H9 (cell line): Measurements from ENCODE around the gene NADK. TPM values are rescaled to one million over a fixed set of nuclear protein-coding genes. Genes with fewer than 3 reads are reported as not detected.

Experiments used
- DNase-seq: peaks from one replicate; pipeline ENCODE4 v3.0.0-alpha.2; 2017
- H2AFZ ChIP-seq: one replicate; pipeline ENCODE4 v1.6.1; 2013; ENCODE audit warnings: mild to moderate bottlenecking, low read length, control low read depth, moderate library complexity
- H2AK5ac ChIP-seq: 2 replicates; pipeline ENCODE4 v1.6.1; 2013; ENCODE audit warnings: low read length, control low read depth, mixed read lengths; ENCODE audit not compliant: insufficient read length
- H2BK120ac ChIP-seq: one replicate; pipeline ENCODE4 v1.6.1; 2013; ENCODE audit warnings: low read depth, mild to moderate bottlenecking, low read length, control low read depth, inconsistent platforms; ENCODE audit not compliant: poor library complexity, severe bottlenecking
- H2BK12ac ChIP-seq: 2 replicates; pipeline ENCODE4 v1.6.1; 2013; ENCODE audit warnings: low read length, control low read depth, mixed read lengths, low read depth; ENCODE audit not compliant: insufficient read length
- H2BK15ac ChIP-seq: 2 replicates; pipeline ENCODE4 v1.6.1; 2013; ENCODE audit warnings: low read depth, low read length, control low read depth
- H2BK20ac ChIP-seq: one replicate; pipeline ENCODE4 v1.6.1; 2013; ENCODE audit warnings: low read depth, mild to moderate bottlenecking, low read length, control low read depth, inconsistent platforms; ENCODE audit not compliant: poor library complexity, severe bottlenecking
- H2BK5ac ChIP-seq: 2 replicates; pipeline ENCODE4 v1.6.1; 2013; ENCODE audit warnings: low read length, control low read depth, mixed read lengths; ENCODE audit not compliant: insufficient read length
- H3K14ac ChIP-seq: 2 replicates; pipeline ENCODE4 v1.6.1; 2013; ENCODE audit warnings: low read length, control low read depth; ENCODE audit not compliant: insufficient read depth
- H3K18ac ChIP-seq: 2 replicates; pipeline ENCODE4 v1.6.1; 2013; ENCODE audit warnings: low read depth, mild to moderate bottlenecking, mixed read lengths, low read length, control low read depth; ENCODE audit not compliant: insufficient read length
- H3K23ac ChIP-seq: 2 replicates; pipeline ENCODE4 v1.6.1; 2013; ENCODE audit warnings: low read length, control low read depth, mixed read lengths, low read depth; ENCODE audit not compliant: insufficient read length
- H3K23me2 ChIP-seq: 2 replicates; pipeline ENCODE4 v1.6.1; 2013; ENCODE audit warnings: low read depth, mild to moderate bottlenecking, mixed read lengths, low read length, control low read depth; ENCODE audit not compliant: insufficient read length, poor library complexity, severe bottlenecking
- H3K27ac ChIP-seq: 2 replicates; pipeline ENCODE4 v1.5.1; 2013; ENCODE audit warnings: low read length, control low read depth, mixed read lengths, low read depth; ENCODE audit not compliant: insufficient read length
- H3K27me3 ChIP-seq: 2 replicates; pipeline ENCODE4 v1.6.1; 2013; ENCODE audit warnings: low read length, control low read depth, inconsistent platforms; ENCODE audit not compliant: insufficient read depth
- H3K4ac ChIP-seq: 2 replicates; pipeline ENCODE4 v1.6.1; 2013; ENCODE audit warnings: low read depth, mild to moderate bottlenecking, control low read depth, inconsistent platforms, low read length, moderate library complexity
- H3K4me1 ChIP-seq: 2 replicates; pipeline ENCODE4 v1.6.1; 2013; ENCODE audit warnings: low read length, control low read depth, inconsistent platforms; ENCODE audit not compliant: insufficient read depth
- H3K4me2 ChIP-seq: 2 replicates; pipeline ENCODE4 v1.6.1; 2013; ENCODE audit warnings: low read length, control low read depth, mixed read lengths; ENCODE audit not compliant: insufficient read length, insufficient read depth
- H3K56ac ChIP-seq: 2 replicates; pipeline ENCODE4 v1.6.1; 2013; ENCODE audit warnings: low read depth, mild to moderate bottlenecking, mixed read lengths, low read length, control low read depth; ENCODE audit not compliant: insufficient read length
- H3K79me1 ChIP-seq: 2 replicates; pipeline ENCODE4 v1.6.1; 2013; ENCODE audit warnings: low read depth, mild to moderate bottlenecking, moderate library complexity, low read length, control low read depth, inconsistent platforms; ENCODE audit not compliant: insufficient read depth, poor library complexity, severe bottlenecking
- H3K79me2 ChIP-seq: 2 replicates; pipeline ENCODE4 v1.6.1; 2013; ENCODE audit warnings: low read length, control low read depth, inconsistent platforms; ENCODE audit not compliant: insufficient read depth
- H3K9ac ChIP-seq: 2 replicates; pipeline ENCODE4 v1.6.1; 2013; ENCODE audit warnings: low read length, control low read depth, mixed read lengths; ENCODE audit not compliant: insufficient read length; ENCODE audit errors: extremely low read depth
- H3K9me3 ChIP-seq: one replicate; pipeline ENCODE4 v1.6.1; 2013; ENCODE audit warnings: low read depth, low read length, inconsistent platforms; ENCODE audit not compliant: control insufficient read depth
- H3T11ph ChIP-seq: one replicate; pipeline ENCODE4 v1.6.1; 2013; ENCODE audit warnings: mild to moderate bottlenecking, low read length, control low read depth, inconsistent platforms
- H4K20me1 ChIP-seq: one replicate; pipeline ENCODE4 v1.6.1; 2013; ENCODE audit not compliant: control insufficient read depth, insufficient read length, insufficient read depth
- H4K5ac ChIP-seq: 2 replicates; pipeline ENCODE4 v1.6.1; 2013; ENCODE audit warnings: low read depth, mild to moderate bottlenecking, mixed read lengths, low read length, control low read depth; ENCODE audit not compliant: insufficient read length
- H4K8ac ChIP-seq: replicated peaks from 2 replicates; pipeline ENCODE4 v1.6.1; 2013; ENCODE audit warnings: low read length, control low read depth, mixed read lengths, low read depth; ENCODE audit not compliant: insufficient read length
- H4K91ac ChIP-seq: 2 replicates; pipeline ENCODE4 v1.6.1; 2013; ENCODE audit warnings: low read depth, mild to moderate bottlenecking, moderate library complexity, mixed read lengths, low read length, control low read depth; ENCODE audit not compliant: insufficient read length
- H3K27ac Mint-ChIP-seq, 3 experiments: 2 replicates in 2 of 3; 3 replicates in 1 of 3; pipeline ENCODE4 v1.8.0; 2020 to 2021; ENCODE audit warnings: mixed read lengths in 3 of 3, mild to moderate bottlenecking in 1 of 3, moderate library complexity in 1 of 3
- H3K27me3 Mint-ChIP-seq: 2 replicates; pipeline ENCODE4 v1.8.0; 2021; ENCODE audit warnings: low read depth, mild to moderate bottlenecking, moderate library complexity, mixed read lengths
- H3K36me3 Mint-ChIP-seq, 3 experiments: 2 replicates in 2 of 3; 3 replicates in 1 of 3; pipeline ENCODE4 v1.8.0; 2020 to 2021; ENCODE audit warnings: low read depth in 3 of 3, mixed read lengths in 3 of 3; ENCODE audit not compliant: insufficient read depth in 1 of 3
- H3K4me1 Mint-ChIP-seq, 2 experiments: 2 replicates each; pipeline ENCODE4 v1.8.0; 2020; ENCODE audit warnings: mixed read lengths in 2 of 2
- H3K4me3 Mint-ChIP-seq, 2 experiments: 2 replicates in 1 of 2; 3 replicates in 1 of 2; pipeline ENCODE4 v1.8.0; 2020 to 2021; ENCODE audit warnings: mild to moderate bottlenecking in 2 of 2, mixed read lengths in 2 of 2, moderate library complexity in 1 of 2
- H3K9me3 Mint-ChIP-seq, 2 experiments: 2 replicates in 1 of 2; 3 replicates in 1 of 2; pipeline ENCODE4 v1.8.0; 2020; ENCODE audit warnings: mild to moderate bottlenecking in 2 of 2, mixed read lengths in 2 of 2, moderate library complexity in 1 of 2
- WGBS: extraction: QIAGEN DNeasy Blood & Tissue Kit; methylation state at CpG from one replicate; pipeline ENCODE4 v1.1.7; 2013; ENCODE audit warnings: missing lambda C conversion rate, low lambda C conversion rate, mixed read lengths; ENCODE audit not compliant: insufficient read length; ENCODE audit errors: extremely low coverage; 5-methylcytosine and 5-hydroxymethylcytosine counted together
- total RNA-seq: library from RNA; stranded (reverse); gene quantifications from 2 replicates; pipeline ENCODE4 v1.2.1, GENCODE V29; 2021
- TF ChIP-seq, protein P1 (sequence below): fragments of 200-600 bp; sonication (generic); conservative IDR thresholded peaks from 3 replicates; pipeline ENCODE4 v1.8.0; 2021; ENCODE audit warnings: antibody characterized with exemption, mild to moderate bottlenecking

Gene NADK
- total RNA-seq, 1 experiment from 2014 or later, result 105 TPM

DNA sequence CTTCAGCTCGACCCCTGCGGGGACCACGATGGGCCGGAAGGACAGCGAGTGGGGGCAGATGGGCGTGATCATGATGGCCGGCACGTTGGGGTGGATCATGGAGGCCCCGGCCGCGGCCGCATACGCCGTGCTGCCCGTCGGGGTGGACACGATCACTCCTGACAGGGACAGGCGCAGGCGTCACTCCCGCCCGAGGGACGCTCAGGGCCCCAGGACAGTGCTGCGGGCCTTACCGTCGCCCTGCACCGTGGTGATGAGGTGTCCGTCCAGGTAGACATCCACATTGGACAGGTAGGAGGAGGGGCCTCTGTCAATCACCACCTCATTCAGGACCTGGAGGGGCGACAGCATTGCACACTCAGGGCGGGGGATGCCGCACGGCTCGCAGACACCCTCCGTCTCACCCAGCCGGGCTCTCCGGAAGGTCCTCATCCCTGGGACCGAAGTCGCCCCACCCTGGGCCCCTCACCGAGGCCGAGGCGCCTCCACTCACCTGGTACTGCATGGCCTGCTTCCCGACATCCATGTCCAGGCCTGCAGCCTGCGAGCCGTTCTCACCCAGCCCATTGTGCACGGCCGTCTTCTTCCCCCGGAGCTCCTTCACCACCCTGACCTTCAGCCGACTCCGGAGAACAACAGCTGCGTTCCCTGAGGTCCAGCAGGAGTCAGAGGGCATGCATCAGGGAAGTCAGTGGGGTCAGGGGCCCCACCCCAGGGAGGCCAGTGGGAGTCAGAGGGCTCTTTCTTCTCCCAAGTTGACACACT is 24.0 kb downstream of the NADK start:
- H2AFZ ChIP-seq, result no peak overlapping the region
- no peak overlapping the region for H3T11ph ChIP-seq
- H4K8ac ChIP-seq, result no peak overlapping the region
- H2BK12ac ChIP-seq, result no peak overlapping the region
- no peaks in the 10 kb centered on the region for H3K9me3 ChIP-seq
- H3K56ac ChIP-seq, result no peak overlapping the region
- H4K91ac ChIP-seq, result no peak overlapping the region
- no peaks in the 10 kb centered on the region for H3K23me2 ChIP-seq
- Mint-ChIP-seq H3K4me3 (no peak overlapping the region), H3K4me1 (no peaks in the 10 kb centered on the region; a peak in 2 of 4 replicates), H3K36me3 (peaks cover 28 to 54% (median 53%) of the 10 kb centered on the region in 3 experiments; a peak in 6 of 7 replicates), H3K9me3 (no peaks in the 10 kb centered on the region; a peak in 1 of 5 replicates), H3K27me3 (no peaks in the 10 kb centered on the region; the same call in 1 of the 2 replicates), H3K27ac (peak overlapping the region in 1 of 3 experiments; percentile 79; a peak in 1 of 7 replicates)
- DNase-seq, result no peak
- H2BK5ac ChIP-seq, result no peak overlapping the region
- no peaks in the 10 kb centered on the region for H3K27me3 ChIP-seq
- no peak overlapping the region for H3K23ac ChIP-seq
- no peak overlapping the region for H3K4ac ChIP-seq
- no CpG with 5 or more reads among the region's 49 CpGs for WGBS
- no peak overlapping the region for H2BK120ac ChIP-seq
- no peak overlapping the region for H2AK5ac ChIP-seq
- H3K18ac ChIP-seq, result no peak overlapping the region
- no peak overlapping the region for H2BK15ac ChIP-seq
- no peak overlapping the region for H3K9ac ChIP-seq
- H3K79me1 ChIP-seq, result peaks cover 3% of the 10 kb centered on the region
- no peak overlapping the region for H3K4me2 ChIP-seq
- no peak overlapping the region for H4K5ac ChIP-seq
- no peaks in the 10 kb centered on the region for H3K4me1 ChIP-seq
- H4K20me1 ChIP-seq, result no peaks in the 10 kb centered on the region
- no peak overlapping the region for H3K27ac ChIP-seq
- TF ChIP-seq, protein P1, sequence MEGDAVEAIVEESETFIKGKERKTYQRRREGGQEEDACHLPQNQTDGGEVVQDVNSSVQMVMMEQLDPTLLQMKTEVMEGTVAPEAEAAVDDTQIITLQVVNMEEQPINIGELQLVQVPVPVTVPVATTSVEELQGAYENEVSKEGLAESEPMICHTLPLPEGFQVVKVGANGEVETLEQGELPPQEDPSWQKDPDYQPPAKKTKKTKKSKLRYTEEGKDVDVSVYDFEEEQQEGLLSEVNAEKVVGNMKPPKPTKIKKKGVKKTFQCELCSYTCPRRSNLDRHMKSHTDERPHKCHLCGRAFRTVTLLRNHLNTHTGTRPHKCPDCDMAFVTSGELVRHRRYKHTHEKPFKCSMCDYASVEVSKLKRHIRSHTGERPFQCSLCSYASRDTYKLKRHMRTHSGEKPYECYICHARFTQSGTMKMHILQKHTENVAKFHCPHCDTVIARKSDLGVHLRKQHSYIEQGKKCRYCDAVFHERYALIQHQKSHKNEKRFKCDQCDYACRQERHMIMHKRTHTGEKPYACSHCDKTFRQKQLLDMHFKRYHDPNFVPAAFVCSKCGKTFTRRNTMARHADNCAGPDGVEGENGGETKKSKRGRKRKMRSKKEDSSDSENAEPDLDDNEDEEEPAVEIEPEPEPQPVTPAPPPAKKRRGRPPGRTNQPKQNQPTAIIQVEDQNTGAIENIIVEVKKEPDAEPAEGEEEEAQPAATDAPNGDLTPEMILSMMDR, result no peak
- no peak overlapping the region for H3K14ac ChIP-seq
- H2BK20ac ChIP-seq, result no peak overlapping the region
- H3K79me2 ChIP-seq, result no peaks in the 10 kb centered on the region; the same call in 1 of the 2 replicates
